Fibroblast of skin of abdomen (primary cell): Measurements from ENCODE around the gene PLXNB2.
"Not testable (repeated sequence)": the region's sequence is repeated elsewhere in the genome, so short reads cannot be mapped to it uniquely, and the experiment has no call there.

Experiments
- DNase-seq: peaks from one replicate; pipeline ENCODE4 v3.0.0-alpha.2; 2013

Gene PLXNB2

DNA sequence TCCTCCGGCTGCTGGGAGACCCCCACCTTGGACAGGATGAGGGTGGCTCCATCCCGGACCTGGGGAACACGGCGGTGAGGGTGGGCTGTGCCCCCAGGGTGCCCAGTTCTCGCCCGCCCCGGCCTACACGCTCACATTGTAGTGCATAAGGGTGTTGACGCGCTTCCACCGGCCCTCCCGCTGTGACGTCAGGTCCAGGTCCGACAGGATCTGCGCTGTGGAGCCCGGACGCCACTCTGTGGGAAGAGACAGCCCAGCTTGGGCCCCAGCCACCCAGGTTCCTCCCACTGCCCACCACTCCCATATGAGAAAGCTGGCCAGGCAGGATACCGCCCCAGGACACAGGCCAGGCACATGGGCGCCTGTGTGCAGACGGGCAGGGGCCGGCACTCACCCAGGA is 29.0 kb downstream of the PLXNB2 start:
- no peak for DNase-seq

DNA sequence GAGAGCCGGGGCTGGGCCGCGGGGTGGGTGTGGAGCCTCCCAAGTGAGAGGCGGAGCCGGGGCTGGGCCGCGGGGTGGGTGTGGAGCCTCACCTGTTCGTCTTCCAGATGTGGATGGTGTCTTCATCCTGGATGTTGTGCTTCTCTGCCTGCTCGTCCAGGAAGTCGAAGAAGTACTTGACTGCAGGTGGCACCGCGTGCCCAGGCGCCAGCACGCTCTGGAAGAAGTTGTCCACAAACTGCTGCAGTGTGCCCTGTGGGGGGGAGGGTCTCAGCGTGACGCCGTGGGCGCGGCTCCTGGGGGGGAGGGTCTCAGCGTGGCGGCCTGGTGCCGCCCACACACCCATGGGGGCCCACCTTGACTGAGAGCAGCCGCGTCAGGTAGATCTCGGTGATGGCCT is 29.7 kb downstream of the PLXNB2 start:
- DNase-seq, result no peak

- DNase-seq, result peak; percentile 37
Measured at GRCh38 chr22:50276143-50276542, 31.3 kb downstream of the PLXNB2 start.

GRCh38 chr22:50275181-50276055 is 32.0 kb downstream of the PLXNB2 start:
- DNase-seq, result no peak

DNA sequence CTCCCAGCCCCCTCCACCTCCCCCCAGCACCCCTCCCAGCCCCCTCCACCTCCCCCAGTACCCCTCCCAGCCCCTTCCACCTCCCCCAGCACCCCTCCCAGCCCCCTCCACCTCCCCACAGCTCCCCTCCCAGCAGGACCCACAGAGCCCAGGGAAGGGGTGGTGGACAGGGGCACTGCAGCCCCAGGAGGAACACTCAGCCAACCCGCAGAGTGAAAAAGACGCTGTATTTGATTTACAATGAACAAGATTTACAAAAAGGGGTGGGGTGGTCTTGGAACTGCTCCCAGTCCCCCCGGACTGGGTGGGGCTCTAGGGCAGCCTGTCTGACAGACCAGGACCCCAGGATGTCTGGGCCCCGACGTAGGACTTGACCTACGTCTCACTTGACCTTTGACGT is 32.7 kb downstream of the PLXNB2 start:
- no peak for DNase-seq

DNA sequence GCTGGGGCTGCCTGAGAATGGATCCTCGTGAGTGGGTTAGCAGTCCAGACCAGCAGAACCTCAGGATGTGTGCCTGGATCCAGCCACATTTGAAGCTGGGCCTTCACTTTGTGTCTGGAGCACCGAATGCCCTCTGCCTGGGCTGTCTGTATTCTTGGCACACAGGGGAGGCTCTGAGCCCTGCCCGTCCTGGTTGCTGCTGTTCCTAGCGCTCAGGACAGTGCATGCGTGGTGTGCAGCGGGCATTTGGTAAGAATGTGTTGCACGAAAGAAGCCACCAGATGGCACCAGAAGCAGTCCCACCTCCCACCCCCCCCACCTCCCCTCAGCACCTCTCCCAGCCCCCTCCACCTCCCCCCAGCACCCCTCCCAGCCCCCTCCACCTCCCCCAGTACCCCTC is 33.1 kb downstream of the PLXNB2 start:
- DNase-seq, result peak; percentile 57

GRCh38 chr22:50273781-50274180 is 33.7 kb downstream of the PLXNB2 start:
- DNase-seq, result not testable (repeated sequence)

- DNase-seq, result not testable (repeated sequence)
Measured at GRCh38 chr22:50273352-50273751, 34.1 kb downstream of the PLXNB2 start.

DNA sequence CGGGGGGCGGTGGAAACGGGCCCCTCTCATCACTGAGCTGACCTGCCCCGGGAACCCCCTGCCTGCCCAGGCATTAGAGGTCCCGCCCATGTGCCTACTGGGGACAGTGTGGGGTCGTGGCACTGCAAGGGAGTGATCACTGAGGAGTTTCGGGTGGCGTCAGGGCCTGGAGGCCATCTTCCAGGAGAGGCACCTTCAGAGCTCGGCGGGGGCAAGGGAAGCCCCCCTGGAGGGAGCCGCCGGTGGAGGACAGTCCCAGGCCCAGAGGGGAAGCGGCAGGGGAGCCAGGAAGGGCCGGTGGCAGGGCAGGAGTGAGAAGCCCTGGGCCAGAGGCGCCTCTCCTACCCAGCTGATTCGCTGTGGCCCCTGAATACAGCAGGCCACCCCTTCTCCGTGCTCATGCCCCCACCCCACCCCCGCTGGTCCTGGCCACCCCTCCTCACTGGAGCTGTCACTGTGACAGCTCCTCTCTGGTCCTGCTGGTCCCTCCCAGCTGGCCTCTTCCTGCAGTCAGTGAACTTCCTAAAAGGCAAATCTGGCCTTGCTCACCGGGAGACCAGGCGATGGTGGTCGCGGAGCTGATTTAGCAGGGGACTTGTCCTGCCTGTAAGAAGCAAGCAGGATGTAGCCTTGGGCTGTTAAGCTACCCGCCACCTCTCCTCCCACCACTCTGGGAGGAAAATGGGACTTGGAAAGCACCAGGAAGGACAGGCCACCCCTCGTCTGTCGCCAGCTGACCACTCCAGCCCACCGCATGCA is 35.2 kb downstream of the PLXNB2 start:
- DNase-seq, result no peak

- peak; percentile 58 for DNase-seq
Measured at GRCh38 chr22:50271519-50271970, 35.9 kb downstream of the PLXNB2 start.

DNA sequence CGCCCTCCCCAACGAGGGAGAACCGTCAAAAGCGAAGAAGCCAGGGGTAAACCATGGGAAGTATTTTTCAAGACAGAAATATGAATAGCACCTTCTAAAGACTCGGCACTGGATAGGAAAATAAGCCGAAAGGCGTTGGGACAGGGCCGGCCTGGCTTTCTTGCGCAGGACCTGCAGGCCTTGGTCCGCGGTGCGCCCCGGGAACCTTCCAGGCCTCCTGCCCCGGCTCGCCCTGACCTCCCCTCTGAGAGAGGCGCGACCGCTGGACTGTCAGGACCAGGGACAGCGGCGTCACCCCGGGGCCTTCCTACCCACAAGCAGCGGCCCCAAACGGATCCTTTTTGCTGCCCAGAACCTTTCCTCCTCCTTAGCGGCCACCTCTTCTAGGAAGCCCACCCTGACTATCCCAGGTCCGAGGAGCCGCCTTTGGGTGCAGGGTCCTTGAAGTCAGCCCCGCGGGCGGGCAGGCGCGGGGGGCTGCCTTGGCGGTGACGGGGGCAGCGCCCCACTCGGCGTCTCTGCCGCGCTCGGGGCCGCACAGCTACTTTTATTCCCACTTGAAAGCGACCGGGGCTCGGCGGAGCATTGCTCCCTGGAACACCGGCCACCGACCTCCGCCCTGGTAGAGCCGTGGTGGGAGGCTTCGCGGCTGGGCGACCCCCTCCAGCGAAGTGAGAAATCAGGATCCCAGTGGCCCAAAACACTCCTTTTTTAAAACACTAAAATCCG is 36.6 kb downstream of the PLXNB2 start:
- peak; percentile 48 for DNase-seq

- peak; percentile 51 for DNase-seq
Measured at GRCh38 chr22:50269970-50270665, 37.3 kb downstream of the PLXNB2 start, which contains the start of gene MAPK11. Gene MAPK11, minus strand, starts transcription at chr22:50270380. Its CDS starts 88 bp downstream, at chr22:50270292.

DNA sequence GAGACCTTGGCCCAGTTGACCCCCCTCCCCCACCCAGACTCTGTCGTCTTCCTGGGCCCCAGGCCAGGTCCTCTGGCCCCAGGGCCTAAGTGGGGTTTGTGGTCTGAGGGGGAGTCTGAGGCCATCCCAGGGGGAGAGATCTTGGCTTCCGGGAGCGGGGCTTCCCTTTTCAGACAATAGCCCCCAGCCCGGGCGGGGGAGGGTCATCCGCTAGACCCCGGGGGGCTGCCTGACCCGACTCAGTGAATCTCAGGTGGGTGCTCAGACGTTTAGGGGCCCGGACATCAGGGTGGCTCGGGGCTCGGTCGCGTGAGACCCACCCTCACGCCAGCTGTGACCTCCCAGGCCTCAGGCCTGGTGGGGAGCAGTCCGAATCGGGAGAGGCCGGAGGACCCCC is 37.9 kb downstream of the PLXNB2 start:
- DNase-seq, result no peak

GRCh38 chr22:50268655-50269113 is 38.8 kb downstream of the PLXNB2 start:
- no peak for DNase-seq

- peak; percentile 54 for DNase-seq
Measured at GRCh38 chr22:50267591-50268390, 39.7 kb downstream of the PLXNB2 start.

DNA sequence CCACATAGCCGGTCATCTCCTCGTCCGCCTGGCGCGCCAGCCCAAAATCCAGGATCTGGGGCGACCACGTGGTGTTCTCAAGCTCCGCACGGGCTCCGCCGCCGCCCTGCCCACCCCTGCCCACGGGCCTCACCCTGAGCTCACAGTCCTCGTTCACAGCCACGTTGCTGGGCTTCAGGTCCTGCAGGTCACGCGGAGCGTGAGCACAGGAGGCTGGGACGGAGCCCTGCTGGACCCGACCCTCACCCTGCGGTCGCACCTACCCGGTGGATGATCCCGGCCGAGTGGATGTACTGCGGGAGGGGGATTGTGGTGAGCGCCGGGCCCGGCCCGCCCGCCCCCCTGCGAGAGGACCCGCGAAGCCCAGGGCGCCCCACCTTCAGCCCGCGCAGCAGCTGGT is 40.5 kb downstream of the PLXNB2 start:
- no peak for DNase-seq

- DNase-seq, result no peak
Measured at GRCh38 chr22:50264946-50265669, 42.3 kb downstream of the PLXNB2 start.

DNA sequence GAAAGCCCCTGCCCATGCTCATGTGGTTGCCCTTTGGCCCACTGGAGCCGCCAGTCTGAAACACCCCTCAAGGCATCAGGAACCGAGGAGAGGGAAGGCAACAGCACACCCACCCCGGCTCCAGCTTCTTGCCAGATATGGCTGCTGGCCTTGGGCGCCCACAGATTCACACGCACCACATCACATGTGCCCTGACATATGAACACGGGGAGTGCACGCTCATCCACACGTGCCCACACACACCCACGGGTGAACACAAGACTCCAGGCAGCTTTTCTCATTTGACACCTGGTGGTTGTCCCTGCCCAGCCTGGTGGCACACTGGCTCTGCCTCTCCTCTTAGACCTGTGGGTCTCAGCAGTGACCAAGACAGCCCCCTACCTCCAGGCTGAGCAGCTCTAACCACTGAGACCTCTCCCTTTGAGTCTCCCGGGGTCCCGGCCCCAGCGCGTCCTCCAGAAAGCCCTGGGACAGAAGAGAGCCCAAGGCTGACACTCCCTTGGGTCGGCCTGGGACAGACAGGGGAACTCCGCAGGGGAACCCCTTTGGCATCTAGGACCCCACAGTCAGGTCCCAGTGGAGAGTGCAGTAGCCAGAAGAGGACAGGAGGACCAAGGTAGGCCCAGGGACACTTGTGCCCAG is 43.2 kb downstream of the PLXNB2 start:
- no peak for DNase-seq

- DNase-seq, result no peak
Measured at GRCh38 chr22:50262973-50263617, 44.4 kb downstream of the PLXNB2 start.
